Measurements from ENCODE around the gene IFRD1.
"Not testable (repeated sequence)": the region's sequence is repeated elsewhere in the genome, so short reads cannot be mapped to it uniquely, and the experiment has no call there.

IFRD1 gene

DNA sequence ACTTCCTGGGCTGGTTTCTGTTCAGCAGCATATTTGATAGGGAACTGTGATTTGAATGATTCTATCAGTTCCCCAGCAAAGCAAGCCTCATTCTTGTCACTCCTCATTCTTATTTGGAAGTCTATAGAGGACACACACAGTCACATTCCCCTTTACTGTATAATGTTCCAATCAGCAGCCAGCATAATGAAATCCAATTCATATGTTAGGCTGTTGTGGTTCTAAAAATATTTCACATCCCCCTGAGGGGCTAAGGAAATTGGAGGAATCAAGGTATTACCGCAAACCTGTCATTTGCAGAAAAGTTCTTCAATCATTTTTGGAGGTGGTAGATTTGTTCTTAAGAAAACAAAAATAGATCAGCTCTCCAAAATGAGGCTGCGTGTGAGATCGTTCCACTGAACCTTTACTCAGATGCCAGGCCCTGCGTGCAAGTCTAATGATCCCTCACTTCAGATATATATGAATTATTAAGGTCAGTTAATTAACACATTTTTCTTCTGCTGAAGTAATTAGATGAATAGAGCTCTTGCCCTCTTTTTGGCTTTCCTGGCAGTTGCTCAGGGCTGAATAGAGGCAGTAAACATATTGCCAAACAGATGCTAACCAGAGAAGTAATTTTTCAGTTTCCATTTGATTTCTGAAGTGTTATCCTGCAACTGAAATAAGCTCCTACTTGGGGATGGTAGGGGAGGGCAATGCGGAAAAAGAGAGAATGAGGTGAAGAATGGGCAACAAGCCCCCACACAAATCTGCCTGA is 62.4 kb downstream of the IFRD1 start:
- TF ChIP-seq, protein P1, sequence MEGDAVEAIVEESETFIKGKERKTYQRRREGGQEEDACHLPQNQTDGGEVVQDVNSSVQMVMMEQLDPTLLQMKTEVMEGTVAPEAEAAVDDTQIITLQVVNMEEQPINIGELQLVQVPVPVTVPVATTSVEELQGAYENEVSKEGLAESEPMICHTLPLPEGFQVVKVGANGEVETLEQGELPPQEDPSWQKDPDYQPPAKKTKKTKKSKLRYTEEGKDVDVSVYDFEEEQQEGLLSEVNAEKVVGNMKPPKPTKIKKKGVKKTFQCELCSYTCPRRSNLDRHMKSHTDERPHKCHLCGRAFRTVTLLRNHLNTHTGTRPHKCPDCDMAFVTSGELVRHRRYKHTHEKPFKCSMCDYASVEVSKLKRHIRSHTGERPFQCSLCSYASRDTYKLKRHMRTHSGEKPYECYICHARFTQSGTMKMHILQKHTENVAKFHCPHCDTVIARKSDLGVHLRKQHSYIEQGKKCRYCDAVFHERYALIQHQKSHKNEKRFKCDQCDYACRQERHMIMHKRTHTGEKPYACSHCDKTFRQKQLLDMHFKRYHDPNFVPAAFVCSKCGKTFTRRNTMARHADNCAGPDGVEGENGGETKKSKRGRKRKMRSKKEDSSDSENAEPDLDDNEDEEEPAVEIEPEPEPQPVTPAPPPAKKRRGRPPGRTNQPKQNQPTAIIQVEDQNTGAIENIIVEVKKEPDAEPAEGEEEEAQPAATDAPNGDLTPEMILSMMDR (conservative IDR thresholded peaks at IDR 0.05), result no peak
- no peak overlapping the region for H3K27ac ChIP-seq

DNA sequence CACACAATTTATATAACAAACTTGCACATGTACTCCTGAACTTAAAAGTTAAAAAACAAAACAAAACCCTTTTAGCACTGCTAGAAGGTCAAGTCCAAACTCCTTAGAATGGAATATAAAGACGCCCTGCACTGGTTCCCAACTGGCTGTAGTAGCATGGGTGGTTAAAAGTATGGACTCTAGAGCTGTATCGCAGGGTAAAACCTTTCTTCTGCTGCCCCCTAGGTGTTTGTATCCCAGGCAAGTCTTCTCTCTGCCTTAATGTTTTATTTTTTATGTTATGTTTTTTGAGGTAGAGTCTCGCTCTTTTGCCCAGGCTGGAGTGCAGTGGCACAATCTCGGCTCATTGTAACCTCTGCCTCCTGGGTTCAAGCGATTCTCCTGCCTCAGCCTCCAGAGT is 65.7 kb downstream of the IFRD1 start:
- no peak overlapping the region for H3K27ac ChIP-seq

DNA sequence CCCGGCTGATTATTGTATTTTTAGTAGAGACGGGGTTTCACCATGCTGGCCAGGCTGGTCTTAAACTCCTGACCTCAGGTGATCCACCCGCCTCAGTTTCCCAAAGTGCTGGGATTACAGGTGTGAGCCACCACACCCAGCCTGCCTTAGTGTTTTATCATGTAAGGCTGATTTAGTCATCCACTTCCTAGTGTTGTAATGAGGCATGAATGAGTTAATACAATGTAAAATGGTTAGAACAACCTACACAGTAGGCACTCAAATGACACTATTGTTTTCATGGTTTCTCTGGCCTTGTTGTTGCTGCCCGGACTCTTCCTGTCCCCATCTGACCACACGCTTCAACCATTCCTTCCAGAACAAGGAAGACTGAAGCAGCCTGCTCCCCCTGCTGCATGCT is 66.2 kb downstream of the IFRD1 start:
- not testable (repeated sequence) for H3K27ac ChIP-seq

More for the DNA sequence above, 65.7 kb downstream of the IFRD1 start:
- TF ChIP-seq, protein P1 (conservative IDR thresholded peaks at IDR 0.05), result no peak

DNA sequence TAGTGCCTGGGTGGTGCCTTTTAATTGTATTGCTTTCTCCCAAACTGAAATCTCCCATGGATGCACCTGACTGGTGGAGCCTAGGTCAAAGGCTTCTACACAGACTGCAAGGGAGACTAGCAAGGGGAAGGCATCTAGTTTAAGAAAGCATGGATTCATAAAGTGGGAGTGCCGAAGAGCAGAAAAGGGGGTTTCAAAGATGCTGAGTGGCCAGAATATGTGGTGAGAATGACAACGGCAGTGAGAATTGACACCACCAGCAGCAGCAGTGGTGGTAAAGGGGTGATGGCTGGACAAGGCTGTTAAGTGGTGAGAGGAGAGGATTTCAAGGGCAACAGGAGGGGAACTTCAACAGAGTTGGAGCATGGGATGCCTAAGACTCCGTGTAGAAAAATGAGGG is 67.2 kb downstream of the IFRD1 start:
- TF ChIP-seq, protein P1 (conservative IDR thresholded peaks at IDR 0.05), result no peak
- H3K27ac ChIP-seq, result no peak overlapping the region

DNA sequence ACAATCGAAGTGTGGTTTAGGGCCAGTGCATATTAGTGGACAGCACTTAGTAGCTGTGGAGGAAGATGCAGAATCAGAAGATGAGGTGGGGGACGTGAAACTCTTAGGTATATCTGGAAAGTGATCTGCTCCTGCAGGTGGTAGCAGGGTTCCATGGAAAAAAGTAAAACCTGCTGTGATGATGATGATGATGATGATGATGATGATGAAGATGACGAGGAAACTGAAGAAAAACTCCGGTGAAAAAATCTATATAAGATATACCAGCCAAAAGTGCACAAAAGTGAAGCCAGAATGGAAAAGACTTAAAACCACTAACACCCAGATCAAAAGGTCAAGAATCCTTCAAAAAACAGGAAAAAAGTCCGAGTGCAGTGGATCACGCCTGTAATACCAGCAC is 70.5 kb downstream of the IFRD1 start:
- no peak overlapping the region for H3K27ac ChIP-seq
- TF ChIP-seq, protein P1 (conservative IDR thresholded peaks at IDR 0.05), result no peak

DNA sequence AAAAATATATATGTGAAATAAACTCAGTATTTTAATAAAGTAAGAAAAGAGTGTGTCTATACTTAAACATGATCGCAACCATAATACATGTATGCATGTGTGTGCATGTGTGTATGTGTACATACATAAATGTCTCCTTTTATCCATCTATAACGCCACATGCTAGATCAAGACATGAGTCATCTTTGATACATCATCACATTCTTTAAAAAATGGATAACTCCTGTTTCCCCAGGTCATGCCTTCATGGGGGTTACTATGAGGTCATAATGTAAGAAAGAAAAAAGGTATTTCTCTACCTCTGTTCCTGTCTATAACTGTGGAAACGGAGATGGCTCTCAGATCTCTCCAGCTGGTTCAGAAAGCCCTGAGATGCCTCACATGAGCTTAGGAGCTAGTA is 71.7 kb downstream of the IFRD1 start:
- TF ChIP-seq, protein P1 (conservative IDR thresholded peaks at IDR 0.05), result no peak

DNA sequence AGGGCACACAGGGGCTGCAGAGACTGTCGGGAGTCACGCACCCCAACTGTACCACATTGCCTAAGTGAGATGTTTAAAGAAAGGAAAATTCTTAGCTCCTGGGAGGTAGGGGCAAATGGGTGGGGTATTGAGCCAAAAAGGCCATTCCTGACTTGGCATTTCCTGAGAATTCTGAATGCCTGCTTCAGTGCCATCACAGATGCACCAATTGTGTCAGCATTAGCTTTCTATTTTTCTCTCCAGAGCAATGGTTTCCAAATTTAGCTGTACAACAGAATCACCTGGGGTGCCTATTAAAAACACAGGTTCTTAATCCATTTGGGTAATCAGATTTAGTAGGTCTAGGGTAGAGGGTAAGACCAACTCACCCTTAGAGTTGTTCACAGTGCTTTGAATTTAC is 73.6 kb downstream of the IFRD1 start:
- TF ChIP-seq, protein P1 (conservative IDR thresholded peaks at IDR 0.05), result no peak
- no peak overlapping the region for H3K27ac ChIP-seq

More for the DNA sequence above, 71.7 kb downstream of the IFRD1 start:
- no peak overlapping the region for H3K27ac ChIP-seq

Data from VCaP (cell line).